C4-2B (cell line): ENCODE measurements around the gene COL4A5.

Source experiments
- CTCF ChIP-seq: fragments of 450-650 bp; conservative IDR thresholded peaks from 2 replicates; pipeline ENCODE4 v1.5.1; 2017; ENCODE audit warnings: mild to moderate bottlenecking
- ZFX ChIP-seq: fragments of 450-650 bp; IDR thresholded peaks from 2 replicates; pipeline ENCODE4 v1.6.1; 2017

- TF ChIP-seq CTCF (no peak), ZFX (no peak)
Measured at GRCh38 chrX:108702530-108702929, 262.9 kb downstream of the COL4A5 start.
